Putamen (tissue), 1 donor: ENCODE measurements around the gene FAR2.

ENCODE experiments used
- DNase-seq: peaks from one replicate; pipeline ENCODE4 v3.0.0-alpha.2; 2016; ENCODE audit warnings: low spot score

FAR2 gene

GRCh38 chr12:29204521-29204920 is 55.4 kb downstream of the FAR2 start:
- DNase-seq = no peak

- no peak for DNase-seq
These were observed 58.0 kb downstream of the FAR2 start for GRCh38 chr12:29207120-29207519.

GRCh38 chr12:29208060-29208459 is 59.0 kb downstream of the FAR2 start:
- peak; percentile 36 for DNase-seq

- no peak for DNase-seq
These were observed 60.0 kb downstream of the FAR2 start for GRCh38 chr12:29208936-29209701.

- DNase-seq = no peak
These were observed 62.6 kb downstream of the FAR2 start for GRCh38 chr12:29211696-29212095.

GRCh38 chr12:29212682-29213403 is 63.8 kb downstream of the FAR2 start:
- no peak for DNase-seq

GRCh38 chr12:29216266-29216665 is 67.2 kb downstream of the FAR2 start:
- no peak for DNase-seq

- no peak for DNase-seq
These were observed 67.9 kb downstream of the FAR2 start for GRCh38 chr12:29216797-29217575.

GRCh38 chr12:29220632-29221336 is 71.7 kb downstream of the FAR2 start:
- no peak for DNase-seq

GRCh38 chr12:29222200-29222599 is 73.1 kb downstream of the FAR2 start:
- no peak for DNase-seq

GRCh38 chr12:29223426-29223825 is 74.3 kb downstream of the FAR2 start:
- DNase-seq = no peak

GRCh38 chr12:29223956-29224543 is 75.0 kb downstream of the FAR2 start:
- no peak for DNase-seq

- DNase-seq = no peak
These were observed 75.5 kb downstream of the FAR2 start for GRCh38 chr12:29224572-29224971.

GRCh38 chr12:29225834-29226233 is 76.8 kb downstream of the FAR2 start:
- no peak for DNase-seq

- no peak for DNase-seq
These were observed 77.5 kb downstream of the FAR2 start for GRCh38 chr12:29226616-29227015.

GRCh38 chr12:29228474-29229157 is 79.5 kb downstream of the FAR2 start:
- DNase-seq = no peak

GRCh38 chr12:29229158-29229505 is 80.1 kb downstream of the FAR2 start:
- DNase-seq = no peak

GRCh38 chr12:29229937-29230336 is 80.9 kb downstream of the FAR2 start:
- no peak for DNase-seq

GRCh38 chr12:29230800-29231560 is 81.9 kb downstream of the FAR2 start:
- no peak for DNase-seq

GRCh38 chr12:29232086-29232485 is 83.0 kb downstream of the FAR2 start:
- DNase-seq = no peak
